H1 (cell line): ENCODE data around the gene LSM3.

Experiments used
- CTCF ChIP-seq, 3 experiments: IDR thresholded peaks; 1 replicate in 2 of 3; 2 replicates in 1 of 3; pipeline versions ENCODE4 v1.5.1 to v1.6.1; 2011; ENCODE audit warnings: low read length in 3 of 3, mild to moderate bottlenecking in 3 of 3, inconsistent platforms in 2 of 3, low read depth in 1 of 3, moderate library complexity in 1 of 3; ENCODE audit not compliant: insufficient read depth in 1 of 3; ENCODE audit errors: control extremely low read depth in 1 of 3
- EP300 ChIP-seq, 2 experiments: IDR thresholded peaks; 1 replicate in 1 of 2; 2 replicates in 1 of 2; pipeline ENCODE4 v1.6.1; 2011 to 2012; ENCODE audit warnings: low read depth in 2 of 2, low read length in 2 of 2, mild to moderate bottlenecking in 2 of 2, borderline replicate concordance in 1 of 2, inconsistent platforms in 1 of 2, moderate library complexity in 1 of 2
- EZH2 ChIP-seq: fragments of 200-600 bp; sonication (generic); IDR thresholded peaks from 2 replicates; pipeline ENCODE4 v1.7.1; 2012; ENCODE audit warnings: low read depth, mild to moderate bottlenecking, moderate library complexity, low read length, inconsistent platforms; ENCODE audit not compliant: severe bottlenecking
- GTF2F1 ChIP-seq: IDR thresholded peaks from 2 replicates; pipeline ENCODE4 v1.6.1; 2012; ENCODE audit warnings: low read depth, low read length, improper control_type of control experiment, borderline replicate concordance
- KDM4A ChIP-seq: IDR thresholded peaks from one replicate; pipeline ENCODE4 v1.7.1; 2012; ENCODE audit warnings: low read depth, mild to moderate bottlenecking, moderate library complexity, low read length, inconsistent platforms; ENCODE audit not compliant: severe bottlenecking
- MAX ChIP-seq: IDR thresholded peaks from 2 replicates; pipeline ENCODE4 v1.6.1; 2012; ENCODE audit warnings: inconsistent platforms
- POLR2A ChIP-seq, 2 experiments: IDR thresholded peaks; 1 replicate in 1 of 2; 2 replicates in 1 of 2; pipeline ENCODE4 v1.6.1; 2011; ENCODE audit warnings: low read depth in 2 of 2, low read length in 2 of 2, mild to moderate bottlenecking in 2 of 2; ENCODE audit errors: control extremely low read depth in 1 of 2
- POLR2AphosphoS5 ChIP-seq: IDR thresholded peaks from 2 replicates; pipeline ENCODE4 v1.6.1; 2011; ENCODE audit warnings: low read depth, low read length
- SP1 ChIP-seq: IDR thresholded peaks from 2 replicates; pipeline ENCODE4 v1.6.1; 2011; ENCODE audit warnings: low read depth, low read length
- TAF1 ChIP-seq: IDR thresholded peaks from 2 replicates; pipeline ENCODE4 v1.6.1; 2011; ENCODE audit warnings: mild to moderate bottlenecking, low read depth, low read length

GRCh38 chr3:14148041-14148985 is 30.3 kb upstream of the LSM3 start:
- 0 out of 2 replicates have a peak, but pooled peaks have one; percentile 10 for TF ChIP-seq SP1
- TF ChIP-seq MAX = no peak
- peak; percentile 59 for TF ChIP-seq POLR2AphosphoS5
- TF ChIP-seq POLR2A (IDR thresholded peaks at IDR 0.05; ENCODE audit: control extremely low read depth in 1 of 2, low read depth in 2 of 2, low read length in 2 of 2) = no peak; a peak in 1 of 3 replicates
- peak; percentile 96 to 99 (median 99) for TF ChIP-seq CTCF (IDR thresholded peaks at IDR 0.05; ENCODE audit: control extremely low read depth in 1 of 3, insufficient read depth in 1 of 3, low read depth in 1 of 3, low read length in 3 of 3)
- TF ChIP-seq EZH2 = no peak
- no peak for TF ChIP-seq EP300 (IDR thresholded peaks at IDR 0.05; ENCODE audit: borderline replicate concordance in 1 of 2, low read depth in 2 of 2, low read length in 2 of 2)
- no peak for TF ChIP-seq KDM4A
- no peak for TF ChIP-seq GTF2F1
- TF ChIP-seq TAF1 = 0 out of 2 replicates have a peak, but pooled peaks have one; percentile 28
